Stimulated activated CD4-positive, alpha-beta T cell treated with anti-CD3 and anti-CD28 coated beads, Interleukin-4, amount 100 ng/mL, for 1 hour (primary cell): Measurements from ENCODE around the gene RBM19.

Experiments used
- DNase-seq: peaks from one replicate; pipeline ENCODE4 v3.0.0-alpha.2; 2020

RBM19 gene

GRCh38 chr12:113898466-113898865, 67.7 kb downstream of the RBM19 start:
- no peak for DNase-seq

GRCh38 chr12:113897406-113897805, 68.7 kb downstream of the RBM19 start:
- no peak for DNase-seq

GRCh38 chr12:113896841-113897240, 69.3 kb downstream of the RBM19 start:
- no peak for DNase-seq

- no peak for DNase-seq
These were observed 69.9 kb downstream of the RBM19 start for GRCh38 chr12:113896194-113896593.

GRCh38 chr12:113895176-113895575, 70.9 kb downstream of the RBM19 start:
- no peak for DNase-seq

GRCh38 chr12:113894697-113895096, 71.4 kb downstream of the RBM19 start:
- no peak for DNase-seq

- DNase-seq: no peak
These were observed 72.9 kb downstream of the RBM19 start for GRCh38 chr12:113893221-113893620.

GRCh38 chr12:113892556-113892955, 73.6 kb downstream of the RBM19 start:
- DNase-seq: no peak

GRCh38 chr12:113891739-113892520, 74.2 kb downstream of the RBM19 start:
- DNase-seq: no peak

GRCh38 chr12:113891167-113891692, 74.9 kb downstream of the RBM19 start:
- no peak for DNase-seq

GRCh38 chr12:113889891-113890581, 76.1 kb downstream of the RBM19 start:
- no peak for DNase-seq

- DNase-seq: no peak
These were observed 77.0 kb downstream of the RBM19 start for GRCh38 chr12:113889076-113889475.

GRCh38 chr12:113888435-113888834, 77.7 kb downstream of the RBM19 start:
- DNase-seq: no peak

- no peak for DNase-seq
These were observed 78.2 kb downstream of the RBM19 start for GRCh38 chr12:113887906-113888305.

- DNase-seq: no peak
These were observed 79.4 kb downstream of the RBM19 start for GRCh38 chr12:113886721-113887120.

- DNase-seq: no peak
These were observed 81.7 kb downstream of the RBM19 start for GRCh38 chr12:113884392-113884791.

- DNase-seq: no peak
These were observed 83.4 kb downstream of the RBM19 start for GRCh38 chr12:113882690-113883089.

- DNase-seq: no peak
These were observed 84.8 kb downstream of the RBM19 start for GRCh38 chr12:113880988-113881962.

- DNase-seq: no peak
These were observed 85.8 kb downstream of the RBM19 start for GRCh38 chr12:113880326-113880725.

- DNase-seq: no peak
These were observed 86.5 kb downstream of the RBM19 start for GRCh38 chr12:113879658-113880057.

- DNase-seq: no peak
These were observed 88.5 kb downstream of the RBM19 start for GRCh38 chr12:113877607-113878006.

GRCh38 chr12:113876160-113876559, 90.0 kb downstream of the RBM19 start:
- no peak for DNase-seq

- no peak for DNase-seq
These were observed 90.4 kb downstream of the RBM19 start for GRCh38 chr12:113875691-113876090.
